GM18511 (cell line): Measurements from ENCODE around the gene MOCS1.

ENCODE experiments used
- ATAC-seq: cut with Tn5 transposase; IDR thresholded peaks from one replicate; pipeline ENCODE4 v1.9.1; 2021; ENCODE audit warnings: mild to moderate bottlenecking, moderate library complexity; ENCODE audit not compliant: unreplicated experiment

Gene MOCS1

DNA sequence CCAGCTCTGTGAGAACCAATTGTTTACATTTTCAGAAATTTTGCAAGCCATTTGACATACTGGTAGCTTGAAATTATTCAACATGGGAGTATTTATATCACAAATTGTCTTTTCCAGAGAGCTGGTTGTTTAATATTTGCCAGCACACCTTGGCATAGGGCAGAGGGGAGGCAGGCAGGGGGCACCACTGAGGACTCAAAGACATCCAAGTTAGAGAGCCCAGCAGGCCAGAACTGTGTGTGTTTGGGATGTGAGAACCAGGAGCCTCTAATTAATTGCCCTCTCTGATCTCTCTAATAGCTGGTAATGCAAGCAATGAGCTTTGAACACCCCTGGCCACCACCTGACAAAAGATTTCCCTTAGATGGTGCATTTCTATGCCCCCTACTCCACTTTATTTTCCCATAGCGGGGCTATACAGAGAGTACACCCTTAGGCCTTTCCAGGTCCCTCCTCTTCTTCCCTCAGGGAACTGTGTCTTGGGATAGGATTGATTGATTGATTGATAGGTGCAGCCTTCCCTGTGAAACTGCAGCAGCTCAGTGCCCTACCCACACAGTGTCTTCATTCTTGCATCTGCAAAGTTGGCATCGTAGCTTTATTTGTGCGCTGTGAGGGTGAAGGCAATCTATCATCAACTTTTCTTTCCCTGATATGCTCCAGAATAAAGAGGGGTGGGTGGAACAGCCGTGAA lies 29.2 kb downstream of the MOCS1 start:
- no peak for ATAC-seq

DNA sequence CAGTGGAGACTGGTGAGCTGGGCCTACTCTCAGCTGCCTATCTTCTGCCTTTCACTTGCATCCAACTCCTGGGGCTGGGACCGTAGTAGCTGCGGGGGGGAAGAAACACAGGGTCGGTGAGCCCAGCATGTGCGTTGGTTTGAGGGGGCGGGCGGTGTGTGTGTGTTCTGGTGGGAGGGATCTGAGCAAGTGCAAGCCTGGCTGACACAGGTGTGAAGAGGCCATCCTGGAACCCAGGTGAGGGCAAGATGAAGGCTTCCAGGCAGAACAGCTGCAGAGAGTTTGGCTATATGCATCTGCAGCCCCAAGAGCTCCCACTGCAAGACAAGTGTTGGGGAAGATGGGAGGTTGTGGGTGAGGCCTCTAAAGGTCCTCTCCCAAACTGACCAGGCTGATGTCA lies 30.6 kb downstream of the MOCS1 start:
- ATAC-seq = no peak

DNA sequence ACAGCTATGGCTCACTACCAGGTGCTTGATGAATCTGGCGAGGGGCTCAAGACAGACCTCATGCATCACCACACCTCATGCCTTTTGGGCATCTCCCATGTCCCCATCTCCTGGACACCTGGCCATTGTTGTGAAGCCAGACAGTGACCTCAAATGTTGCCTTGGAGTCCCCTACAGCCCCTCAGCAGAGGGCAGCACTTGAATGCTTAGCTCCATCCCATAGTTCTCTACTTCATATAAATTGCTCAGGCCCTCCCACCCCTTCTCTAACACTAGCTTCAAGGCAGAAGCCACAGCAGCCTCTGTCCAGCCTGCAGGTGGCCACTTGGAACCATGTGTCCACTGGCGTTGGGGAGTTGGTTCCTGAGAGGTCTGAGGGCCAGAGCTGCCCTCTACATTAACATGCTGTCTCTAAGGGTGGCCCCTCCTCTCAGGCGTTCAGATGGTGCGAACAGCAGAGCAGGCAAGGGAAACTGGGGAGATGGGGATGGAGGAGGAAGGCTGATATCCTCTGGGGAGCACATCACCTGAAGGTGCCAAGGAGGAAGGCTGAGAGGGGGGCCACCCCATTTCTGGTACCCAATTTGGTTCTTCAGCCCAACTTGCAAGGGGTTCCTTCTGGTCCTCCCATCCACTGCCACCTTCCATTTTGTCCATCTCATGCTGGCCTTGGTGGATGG lies 31.3 kb downstream of the MOCS1 start:
- ATAC-seq = no peak

DNA sequence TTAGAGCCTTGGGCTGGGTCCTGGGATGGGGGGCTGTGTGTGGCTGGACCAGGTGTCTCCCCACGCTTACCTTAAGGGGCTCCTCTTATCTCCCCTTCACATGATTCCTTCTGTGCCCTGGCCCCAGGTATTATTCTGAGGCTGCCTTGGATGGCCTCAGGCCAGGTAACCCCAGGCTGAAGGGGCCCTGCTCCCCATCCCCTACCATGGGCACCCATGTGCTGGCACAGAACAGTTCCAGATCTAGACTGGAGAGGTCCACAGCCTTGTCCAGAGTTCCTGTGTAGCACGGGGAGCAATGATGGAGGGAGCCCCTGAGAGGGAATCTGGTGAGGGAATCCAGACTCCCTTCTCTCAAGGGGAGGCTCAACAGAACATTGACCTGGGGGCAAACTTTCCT lies 32.1 kb downstream of the MOCS1 start:
- no peak for ATAC-seq

DNA sequence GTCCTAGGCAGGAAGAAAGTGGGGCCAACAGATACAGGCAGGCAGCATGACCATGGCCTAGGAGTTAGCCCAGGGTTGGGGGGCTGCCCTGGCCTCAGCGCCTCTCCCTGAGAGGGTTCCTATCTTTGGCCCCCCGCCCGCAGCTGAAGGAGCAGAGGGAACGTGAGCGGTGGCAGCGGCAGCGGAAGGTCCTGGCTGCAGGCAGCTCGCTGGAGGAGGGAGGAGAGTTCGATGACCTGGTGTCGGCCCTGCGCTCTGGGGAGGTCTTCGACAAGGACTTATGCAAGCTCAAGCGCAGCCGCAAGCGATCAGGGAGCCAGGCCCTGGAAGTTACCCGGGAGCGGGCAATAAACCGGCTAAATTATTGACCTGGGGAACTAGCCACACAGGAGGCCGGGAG lies 32.6 kb downstream of the MOCS1 start:
- ATAC-seq = no peak

DNA sequence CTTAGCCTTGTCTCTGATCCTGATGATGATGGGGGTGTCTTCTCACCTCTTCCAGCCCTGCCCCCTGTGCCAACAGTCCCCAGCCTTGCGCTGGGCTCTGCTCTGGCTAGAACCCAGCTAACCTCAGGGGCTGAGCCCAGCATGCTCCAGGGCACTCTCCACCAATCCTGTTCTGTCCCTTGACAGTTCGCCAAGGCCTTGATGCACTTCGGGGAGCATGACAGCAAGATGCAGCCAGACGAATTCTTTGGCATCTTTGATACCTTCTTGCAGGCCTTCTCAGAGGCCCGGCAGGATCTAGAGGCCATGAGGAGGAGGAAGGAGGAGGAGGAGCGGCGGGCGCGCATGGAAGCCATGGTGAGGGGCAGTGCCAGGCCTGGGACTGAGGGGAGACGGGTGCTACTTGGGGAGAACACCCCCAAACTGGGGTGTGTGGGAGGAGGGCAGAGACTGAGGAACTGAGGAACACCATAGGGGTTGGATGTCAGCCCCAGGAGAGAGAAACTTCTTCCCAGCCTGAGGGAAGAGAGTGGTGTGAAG lies 33.1 kb downstream of the MOCS1 start:
- no peak for ATAC-seq

DNA sequence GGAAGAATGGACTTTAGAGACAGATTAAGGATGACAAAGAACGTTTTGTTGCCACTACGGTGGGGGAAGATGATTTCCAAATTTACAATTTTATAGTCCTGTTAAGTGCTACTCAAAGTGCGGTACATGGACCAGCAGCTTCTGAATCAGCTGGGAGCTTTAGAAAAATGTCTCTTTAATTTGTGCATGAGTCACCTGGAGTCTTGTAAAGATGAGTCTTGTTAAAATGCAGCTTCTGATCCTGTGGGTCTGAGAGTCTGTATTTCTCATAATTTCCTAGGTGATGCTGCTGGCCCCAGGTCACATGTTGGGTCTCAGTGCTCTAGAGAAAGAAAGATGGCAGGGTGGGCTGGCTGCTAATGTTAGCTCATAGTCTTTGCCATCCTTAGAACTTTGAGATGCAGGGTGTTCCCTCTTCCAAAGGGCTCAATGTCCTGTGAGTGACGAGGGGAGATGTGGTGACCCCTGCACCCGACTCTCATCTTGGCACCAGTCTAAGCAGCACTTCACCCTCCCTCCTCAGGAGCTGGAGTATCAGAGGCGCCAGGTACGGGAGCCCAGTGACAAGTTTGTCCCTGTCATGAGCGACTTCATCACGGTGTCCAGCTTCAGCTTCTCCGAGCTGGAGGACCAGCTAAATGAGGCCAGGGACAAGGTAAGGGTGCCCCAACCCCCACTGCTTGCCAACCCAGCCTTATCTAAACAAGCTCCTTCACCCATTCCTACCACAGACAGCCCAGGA lies 34.5 kb downstream of the MOCS1 start:
- no peak for ATAC-seq

DNA sequence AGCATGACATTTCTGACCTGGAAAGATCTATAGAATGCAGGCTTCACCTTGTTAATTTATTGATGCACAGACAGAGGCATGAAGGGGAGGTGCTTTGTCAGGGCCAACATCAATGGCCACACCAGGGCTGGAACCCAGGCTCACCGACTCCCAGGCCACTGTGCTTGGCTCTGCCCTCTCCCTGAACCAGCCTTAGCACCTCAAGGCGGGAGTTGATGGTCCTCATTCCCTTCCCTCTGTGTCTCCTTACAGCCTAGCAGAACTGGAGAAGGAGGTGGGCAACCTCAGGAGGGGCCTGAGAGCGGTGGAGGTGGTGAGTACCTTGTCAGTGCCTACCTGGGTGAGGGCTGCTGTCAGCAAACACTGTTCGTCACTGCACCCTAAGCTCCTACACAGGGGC lies 35.6 kb downstream of the MOCS1 start:
- no peak for ATAC-seq

DNA sequence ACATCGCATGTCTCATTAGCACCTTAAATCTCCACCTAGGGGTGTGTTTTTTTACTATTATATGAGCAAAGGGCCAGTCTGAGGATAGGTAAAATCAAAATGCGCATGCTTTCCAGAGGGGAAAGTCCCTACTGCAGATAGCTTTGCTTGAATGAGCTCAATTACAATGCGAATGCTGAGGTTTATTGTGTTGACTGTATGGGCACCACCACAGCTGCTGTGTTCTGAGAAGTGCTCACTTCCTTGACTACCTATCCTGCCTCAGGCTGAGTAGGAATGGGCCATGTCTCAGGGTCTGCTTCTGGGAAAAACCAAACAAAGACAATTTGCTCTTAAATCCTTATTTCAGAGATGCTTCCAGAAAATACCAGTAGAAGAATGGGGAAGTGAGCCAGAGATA lies 36.6 kb downstream of the MOCS1 start:
- ATAC-seq = no peak

DNA sequence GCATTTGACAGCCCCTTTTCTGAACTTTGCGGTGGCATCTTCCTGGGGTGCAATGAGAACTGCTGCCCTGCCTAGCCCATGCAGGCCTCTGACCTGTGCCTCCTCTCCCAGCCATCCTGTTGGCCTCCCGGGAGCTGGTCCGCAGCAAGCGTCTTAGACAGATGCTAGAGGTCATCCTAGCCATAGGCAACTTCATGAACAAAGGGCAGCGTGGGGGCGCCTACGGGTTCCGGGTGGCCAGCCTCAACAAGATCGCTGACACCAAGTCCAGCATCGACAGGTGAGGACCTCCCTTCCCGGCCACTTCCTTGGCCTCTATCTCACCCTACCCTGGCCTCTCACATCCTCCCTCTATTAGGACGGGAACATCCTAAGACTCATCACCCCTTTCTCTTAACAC lies 37.6 kb downstream of the MOCS1 start:
- no peak for ATAC-seq

DNA sequence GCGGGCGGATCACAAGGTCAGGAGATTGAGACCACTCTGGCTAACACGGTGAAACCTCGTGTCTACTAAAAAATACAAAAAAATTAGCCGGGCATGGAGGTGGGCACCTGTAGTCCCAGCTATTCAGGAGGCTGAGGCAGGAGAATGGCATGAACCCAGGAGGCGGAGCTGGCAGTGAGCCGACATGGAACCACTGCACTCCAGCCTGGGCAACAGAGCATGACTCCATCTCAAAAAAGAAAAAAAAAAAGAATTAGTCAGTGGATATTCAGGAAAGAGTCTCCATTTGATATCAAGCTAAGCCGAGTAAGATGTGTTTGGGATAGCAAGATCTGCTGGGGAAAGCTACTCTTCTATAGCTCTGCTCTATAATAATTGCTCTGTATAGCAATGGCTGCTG lies 41.0 kb downstream of the MOCS1 start:
- no peak for ATAC-seq

DNA sequence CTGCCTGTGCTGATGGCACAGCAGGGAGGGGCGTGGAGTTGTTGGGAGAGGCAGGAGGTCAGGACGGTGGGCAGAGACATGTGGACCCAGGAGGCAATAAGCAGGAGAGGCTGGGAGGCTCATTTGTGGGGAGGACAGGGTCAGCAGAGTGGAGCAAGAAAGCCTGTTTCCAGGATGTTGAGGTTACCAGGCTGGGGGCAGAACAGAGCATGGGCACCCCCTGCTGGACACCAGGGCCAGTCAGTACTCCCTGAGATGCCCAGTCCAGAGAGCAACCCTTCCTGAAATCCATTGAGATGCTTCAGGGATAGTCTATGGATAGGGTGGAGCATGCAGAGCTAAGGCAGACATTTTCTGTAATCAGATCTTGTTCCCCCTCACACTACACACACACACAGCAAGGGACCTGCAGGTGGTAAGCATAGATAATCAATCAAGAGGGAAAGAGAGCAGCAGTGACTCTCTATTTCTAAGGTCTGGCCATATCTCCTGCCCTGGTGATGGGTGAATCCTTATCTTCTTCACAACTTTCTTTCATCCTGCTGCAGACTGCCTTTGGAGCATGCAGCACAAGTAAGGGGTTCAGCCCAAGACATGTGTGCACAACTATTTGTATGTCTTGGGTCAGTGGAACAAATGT lies 41.7 kb downstream of the MOCS1 start:
- no peak for ATAC-seq

DNA sequence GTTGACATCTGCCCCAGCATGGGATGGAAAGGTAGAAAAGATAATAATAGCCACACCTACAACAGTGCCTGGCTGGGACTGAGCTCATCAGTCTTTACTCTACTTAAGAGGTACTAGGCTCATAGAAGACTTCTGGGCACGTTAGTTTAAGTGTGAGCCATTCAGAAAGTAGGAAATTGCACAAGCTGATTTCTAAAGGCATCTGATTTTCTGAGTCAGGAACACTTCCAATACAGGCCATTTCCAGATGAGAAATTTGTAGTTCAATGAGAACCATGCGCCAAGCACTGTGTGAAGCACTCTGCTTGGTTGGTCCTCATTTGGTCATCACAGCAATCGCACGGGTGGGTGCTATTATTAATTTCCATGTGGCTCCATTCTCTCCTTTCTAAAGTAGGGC lies 42.3 kb downstream of the MOCS1 start:
- no peak for ATAC-seq

DNA sequence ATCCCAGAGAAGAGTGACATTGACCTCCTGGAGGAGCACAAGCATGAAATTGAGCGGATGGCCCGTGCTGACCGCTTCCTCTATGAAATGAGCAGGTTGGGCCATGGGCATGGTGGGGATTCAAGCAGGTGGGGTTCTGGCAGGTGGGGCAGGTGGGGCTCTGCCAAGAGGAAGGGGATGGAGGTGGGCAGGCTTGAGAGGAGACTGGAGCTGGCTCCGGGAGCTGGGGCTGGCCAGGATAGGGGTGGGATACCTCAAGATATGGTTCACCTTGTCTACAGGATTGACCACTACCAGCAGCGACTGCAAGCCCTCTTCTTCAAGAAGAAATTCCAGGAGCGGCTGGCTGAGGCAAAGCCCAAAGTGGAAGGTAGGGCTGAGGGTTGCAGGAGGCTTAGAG lies 42.9 kb downstream of the MOCS1 start:
- no peak for ATAC-seq

DNA sequence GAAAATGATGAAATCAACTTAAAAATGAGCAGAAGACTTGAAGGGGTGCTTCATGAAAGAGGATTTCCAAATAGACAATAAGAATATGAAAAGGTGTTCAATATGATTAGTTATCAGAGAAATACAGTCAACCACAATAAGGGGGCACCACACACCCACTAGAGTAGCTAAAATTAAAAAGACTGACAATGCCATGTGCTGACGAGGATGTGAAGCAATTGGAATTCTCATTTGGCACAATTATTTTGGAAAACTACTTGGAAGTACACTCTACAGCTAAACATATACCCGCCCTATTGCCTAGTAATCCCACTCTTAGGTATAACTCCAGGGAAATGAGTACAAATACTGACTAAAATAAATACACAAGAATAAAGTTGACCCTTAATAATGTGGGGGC lies 45.0 kb downstream of the MOCS1 start:
- ATAC-seq = no peak

DNA sequence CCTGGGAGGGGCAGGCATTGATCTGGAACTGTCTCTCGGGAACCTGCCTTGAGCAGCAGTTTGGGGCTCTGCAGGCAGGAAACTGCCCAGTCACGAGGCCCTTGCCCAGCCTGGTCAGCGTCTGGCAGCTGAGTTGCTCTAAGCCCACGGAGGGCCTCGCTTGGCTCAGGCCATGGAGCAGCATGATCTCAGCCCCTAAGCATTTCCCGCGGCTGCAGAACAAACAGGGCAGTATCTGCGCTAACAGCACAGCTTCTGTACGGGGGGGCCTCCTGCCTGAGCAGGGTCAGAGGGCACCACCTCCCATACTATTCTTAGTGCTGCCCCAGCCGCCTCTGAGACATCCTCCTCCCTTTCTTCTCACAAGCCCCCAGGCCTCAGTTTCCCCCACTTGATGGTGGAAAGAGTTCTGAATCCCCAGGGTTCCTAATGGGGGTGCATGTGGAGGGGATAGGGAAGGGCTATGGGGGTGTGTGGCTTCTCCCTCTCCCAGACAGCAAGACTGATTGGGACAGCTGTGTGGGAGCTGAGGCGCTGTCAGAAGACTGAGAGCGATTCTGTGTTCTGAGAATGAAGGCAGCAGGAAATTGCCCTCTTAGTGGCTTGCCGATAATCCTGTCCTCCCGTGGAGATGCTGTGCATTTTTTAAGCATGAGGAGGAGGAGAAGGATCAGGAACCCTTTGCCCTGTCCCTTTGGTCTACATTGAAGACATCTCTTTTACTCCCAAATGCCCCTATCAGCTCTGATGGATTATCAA lies 46.4 kb downstream of the MOCS1 start:
- ATAC-seq = no peak

DNA sequence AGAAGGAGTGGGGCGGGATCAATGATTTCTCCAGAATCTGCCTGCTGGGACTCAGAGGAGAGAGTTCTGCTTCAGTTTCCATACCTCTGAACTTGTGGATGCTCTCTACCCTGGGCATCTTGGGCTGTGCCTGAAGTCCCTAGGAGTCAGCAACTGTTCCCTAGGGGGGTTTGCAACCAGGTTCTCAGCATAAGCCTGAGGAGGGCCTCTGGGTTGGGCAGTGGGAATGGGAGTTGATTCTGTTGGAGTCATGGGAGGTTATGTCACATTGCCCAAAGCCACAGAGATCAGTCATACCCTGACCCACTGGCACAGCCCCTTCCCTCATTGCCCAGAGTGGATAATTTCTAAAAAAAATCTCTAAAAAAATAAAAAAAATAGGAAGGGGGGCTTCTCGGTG lies 47.4 kb downstream of the MOCS1 start:
- ATAC-seq = no peak

DNA sequence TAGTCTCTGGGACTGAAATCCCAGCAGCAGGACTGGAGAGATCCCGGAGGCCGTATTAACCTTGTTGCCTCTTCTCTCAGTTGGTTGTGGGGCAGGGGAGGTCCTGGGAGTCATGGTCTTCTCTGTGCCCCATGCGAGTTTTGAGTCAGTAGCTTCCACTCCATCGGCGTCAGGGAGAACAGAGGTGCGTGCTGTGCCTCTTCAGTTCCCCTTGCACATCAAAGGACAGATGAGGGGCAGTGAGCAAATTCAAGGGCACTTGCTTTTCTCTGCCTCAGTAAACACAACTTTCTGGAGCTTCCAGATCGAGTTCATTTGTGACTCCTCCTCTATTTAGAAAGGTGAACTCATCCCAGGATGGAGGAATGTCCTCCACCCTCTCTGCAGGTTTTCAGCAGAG lies 48.6 kb downstream of the MOCS1 start:
- ATAC-seq = no peak

DNA sequence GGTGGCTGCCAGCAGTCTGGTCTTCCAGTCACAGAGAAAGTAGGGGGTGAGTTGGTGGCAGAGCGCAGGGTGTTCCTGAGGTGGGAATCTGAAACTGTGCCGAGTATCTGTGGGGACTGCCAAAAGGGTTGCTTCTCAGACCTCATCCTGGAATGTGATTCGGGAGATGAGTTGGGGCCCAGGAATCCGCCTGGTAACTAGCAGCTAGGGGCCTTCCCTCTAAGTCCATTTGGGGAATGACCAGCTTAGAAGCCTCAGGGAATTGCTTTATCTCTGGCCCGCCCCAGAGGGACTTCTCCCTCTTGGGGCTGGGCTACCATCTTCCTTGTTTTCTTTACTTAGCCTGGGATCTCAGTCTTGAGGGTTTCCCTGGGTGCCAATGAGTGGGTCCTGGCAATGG lies 49.6 kb downstream of the MOCS1 start:
- ATAC-seq = no peak

DNA sequence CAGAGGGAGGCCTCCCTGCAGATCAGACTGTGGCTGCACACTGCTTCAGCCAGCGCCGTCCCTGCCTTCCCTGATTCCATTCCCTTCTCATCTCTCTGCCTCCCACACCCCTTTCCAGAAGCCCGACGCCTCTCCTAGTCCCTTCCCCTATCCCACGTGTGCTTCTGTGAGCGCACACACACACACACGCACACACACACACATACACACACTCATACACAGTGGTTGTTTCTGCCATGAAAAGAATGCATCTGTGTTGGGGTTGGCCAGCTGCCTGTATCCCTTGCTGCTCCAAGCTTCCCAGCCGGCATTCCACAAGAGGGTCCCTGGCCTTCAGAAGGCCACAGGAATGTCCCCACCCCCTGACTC lies 51.7 kb downstream of the MOCS1 start:
- ATAC-seq = no peak
